PC-3 (cell line): ENCODE measurements around the gene MEGF9.
"Not testable (repeated sequence)": the region's sequence is repeated elsewhere in the genome, so short reads cannot be mapped to it uniquely, and the experiment has no call there.

Experiments used
- CTCF ChIP-seq: fragments of 300-600 bp; sonication (generic); conservative IDR thresholded peaks from 2 replicates; pipeline ENCODE4 v1.5.1; 2017; ENCODE audit warnings: antibody characterized with exemption, low read depth, mild to moderate bottlenecking, low read length
- EZH2phosphoT487 ChIP-seq: fragments of 300-600 bp; sonication (generic); IDR thresholded peaks from 2 replicates; pipeline ENCODE4 v1.6.1; 2018; ENCODE audit warnings: mild to moderate bottlenecking, antibody characterized with exemption, low read length, borderline replicate concordance

- TF ChIP-seq CTCF, EZH2phosphoT487: not testable (repeated sequence)
Observed at GRCh38 chr9:120552210-120552704, 162.0 kb downstream of the MEGF9 start.
